K562 (cell line): Measurements from ENCODE around the gene LIX1. TPM values are rescaled to one million over a fixed set of nuclear protein-coding genes. Genes with fewer than 3 reads are reported as not detected.

Source experiments
- GATAD2B ChIP-seq: fragments of 450-650 bp; IDR thresholded peaks from 2 replicates; pipeline ENCODE4 v1.6.1; 2017; ENCODE audit warnings: mild to moderate bottlenecking, borderline replicate concordance
- MEIS2 ChIP-seq: fragments of 450-650 bp; IDR thresholded peaks from 2 replicates; pipeline ENCODE4 v1.6.1; 2014; ENCODE audit warnings: mild to moderate bottlenecking; ENCODE audit not compliant: partially characterized antibody
- MYBL2 ChIP-seq, 2 experiments: fragments of 450-650 bp in 1 of 2; sonication (generic) in 1 of 2; formaldehyde crosslinking in 1 of 2; IDR thresholded peaks; 2 replicates each; pipeline versions ENCODE4 v1.6.1 to v1.8.1; 2017 to 2022; ENCODE audit warnings: borderline replicate concordance in 1 of 2, inconsistent platforms in 1 of 2, low read depth in 1 of 2, mild to moderate bottlenecking in 1 of 2, missing genetic modification reagents in 1 of 2, moderate library complexity in 1 of 2
- RBM25 ChIP-seq: fragments of 200-400 bp; formaldehyde crosslinking; IDR thresholded peaks from 2 replicates; pipeline ENCODE4 v1.6.1; 2018; ENCODE audit warnings: low read length, low read depth, moderate library complexity; ENCODE audit not compliant: severe bottlenecking
- RFX5 ChIP-seq: IDR thresholded peaks from 2 replicates; pipeline ENCODE4 v1.6.1; 2011; ENCODE audit warnings: low read depth, mild to moderate bottlenecking, improper control_type of control experiment, low read length
- RHOXF2B ChIP-seq: fragments of 250-450 bp; sonication (Bioruptor Pico); conservative IDR thresholded peaks from 2 replicates; pipeline ENCODE4 v1.5.1; 2021
- TRIM28 ChIP-seq: fragments of 450-650 bp; IDR thresholded peaks from 2 replicates; pipeline ENCODE4 v1.6.1; 2017
- ZFX ChIP-seq: sonication (generic); formaldehyde crosslinking; IDR thresholded peaks from 2 replicates; pipeline ENCODE4 v1.8.0; 2022; ENCODE audit warnings: mild to moderate bottlenecking, missing genetic modification reagents, moderate library complexity
- ZNF184 ChIP-seq: sonication (generic); formaldehyde crosslinking; IDR thresholded peaks from 2 replicates; pipeline ENCODE4 v1.5.0; 2020; ENCODE audit warnings: missing genetic modification reagents
- ZNF23 ChIP-seq: fragments of 250-450 bp; sonication (Bioruptor Pico); IDR thresholded peaks from 2 replicates; pipeline ENCODE4 v1.4.0; 2020; ENCODE audit warnings: mild to moderate bottlenecking
- ZNF77 ChIP-seq: fragments of 250-450 bp; sonication (Bioruptor Pico); IDR thresholded peaks from 2 replicates; pipeline ENCODE4 v1.5.0; 2020
- polyA plus RNA-seq, 8 experiments: library from polyadenylated mRNA; depleted of rRNA in 4 of 8; stranded (reverse) in 5 of 8; unstranded in 3 of 8; fragments of >200 nt; fragmentation: Nextera tagmentation in 2 of 8; fragmentation: Illumina TruSeq in 1 of 8; extraction: Ambion mirVana in 2 of 8; extraction: Trizol in 1 of 8; gene quantifications; 2 replicates each; pipeline versions ENCODE4 v1.2.1 to v1.2.3, GENCODE V29; 2011 to 2014; ENCODE audit warnings: inconsistent platforms in 1 of 8, missing spikeins in 1 of 8
- total RNA-seq, 7 experiments: library from RNA; depleted of rRNA in 6 of 7; stranded (reverse); fragments of >200 nt in 6 of 7; fragmentation: Illumina TruSeq in 2 of 7; extraction: Trizol in 2 of 7; gene quantifications; 2 replicates each; pipeline versions ENCODE4 v1.2.1 to v1.2.3, GENCODE V29; 2011 to 2021; ENCODE audit warnings: low replicate concordance in 1 of 7
- TF ChIP-seq, protein P1 (sequence below): fragments of 250-450 bp; sonication (Bioruptor Pico); IDR thresholded peaks from 2 replicates; pipeline ENCODE4 v1.4.0; 2020
- TF ChIP-seq, protein P2 (sequence below): sonication (generic); formaldehyde crosslinking; IDR thresholded peaks from 2 replicates; pipeline ENCODE4 v1.8.0; 2022; ENCODE audit warnings: mild to moderate bottlenecking, missing genetic modification reagents
- TF ChIP-seq, protein P3 (sequence below): IDR thresholded peaks from 3 replicates; pipeline ENCODE4 v1.6.1; 2011; ENCODE audit warnings: borderline replicate concordance, mild to moderate bottlenecking, moderate library complexity; ENCODE audit not compliant: insufficient read length; ENCODE audit errors: extremely low read depth
- TF ChIP-seq, protein P4 (sequence below): fragments of 250-450 bp; sonication (Bioruptor Pico); IDR thresholded peaks from 2 replicates; pipeline ENCODE4 v1.4.0; 2020; ENCODE audit warnings: mild to moderate bottlenecking
- TF ChIP-seq, protein P5 (sequence below), 2 experiments: IDR thresholded peaks in 1 of 2; conservative IDR thresholded peaks in 1 of 2; 2 replicates each; pipeline ENCODE4 v1.6.1; 2016; ENCODE audit warnings: low read depth in 2 of 2, mild to moderate bottlenecking in 1 of 2, missing compliant biosample characterization in 1 of 2, missing genetic modification characterization in 1 of 2, moderate library complexity in 1 of 2
- TF ChIP-seq, protein P6 (sequence below): fragments of 450-650 bp; formaldehyde crosslinking; IDR thresholded peaks from 2 replicates; pipeline ENCODE4 v1.4.0; 2022; ENCODE audit warnings: missing genetic modification characterization

Gene LIX1
- total and polyA plus RNA-seq, 9 of the 15 experiments (the other 6 are each of a cell fraction or from before 2014, with no cell fraction given): 0.01 to 0.18 TPM; not detected in 7

DNA sequence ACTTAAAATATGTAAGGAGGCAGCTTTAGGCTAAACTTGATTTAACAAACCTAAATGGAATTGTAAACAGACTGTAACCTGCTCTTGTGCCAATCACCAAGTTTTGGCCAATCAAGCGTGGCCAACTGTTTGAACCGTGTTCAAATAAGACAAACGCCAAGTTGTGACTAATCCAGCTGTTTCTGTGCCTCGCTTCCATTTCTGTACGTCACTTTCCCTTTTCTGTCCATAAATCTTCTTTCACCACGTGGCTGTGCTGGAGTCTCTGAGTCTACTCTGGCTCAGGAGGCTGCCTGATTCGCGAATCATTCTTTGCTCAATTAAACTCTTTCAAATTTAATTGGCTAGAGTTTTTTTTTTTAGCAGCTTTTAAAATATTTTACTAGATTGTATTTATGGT is 71.3 kb downstream of the LIX1 start (continued):
- TF ChIP-seq, protein P1, sequence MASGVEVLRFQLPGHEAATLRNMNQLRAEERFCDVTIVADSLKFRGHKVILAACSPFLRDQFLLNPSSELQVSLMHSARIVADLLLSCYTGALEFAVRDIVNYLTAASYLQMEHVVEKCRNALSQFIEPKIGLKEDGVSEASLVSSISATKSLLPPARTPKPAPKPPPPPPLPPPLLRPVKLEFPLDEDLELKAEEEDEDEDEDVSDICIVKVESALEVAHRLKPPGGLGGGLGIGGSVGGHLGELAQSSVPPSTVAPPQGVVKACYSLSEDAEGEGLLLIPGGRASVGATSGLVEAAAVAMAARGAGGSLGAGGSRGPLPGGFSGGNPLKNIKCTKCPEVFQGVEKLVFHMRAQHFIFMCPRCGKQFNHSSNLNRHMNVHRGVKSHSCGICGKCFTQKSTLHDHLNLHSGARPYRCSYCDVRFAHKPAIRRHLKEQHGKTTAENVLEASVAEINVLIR: no peak
- TF ChIP-seq, protein P2, sequence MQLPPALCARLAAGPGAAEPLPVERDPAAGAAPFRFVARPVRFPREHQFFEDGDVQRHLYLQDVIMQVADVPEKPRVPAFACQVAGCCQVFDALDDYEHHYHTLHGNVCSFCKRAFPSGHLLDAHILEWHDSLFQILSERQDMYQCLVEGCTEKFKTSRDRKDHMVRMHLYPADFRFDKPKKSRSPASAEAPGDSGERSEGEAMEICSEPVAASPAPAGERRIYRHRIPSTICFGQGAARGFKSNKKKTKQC: no peak
- TF ChIP-seq, protein P3, sequence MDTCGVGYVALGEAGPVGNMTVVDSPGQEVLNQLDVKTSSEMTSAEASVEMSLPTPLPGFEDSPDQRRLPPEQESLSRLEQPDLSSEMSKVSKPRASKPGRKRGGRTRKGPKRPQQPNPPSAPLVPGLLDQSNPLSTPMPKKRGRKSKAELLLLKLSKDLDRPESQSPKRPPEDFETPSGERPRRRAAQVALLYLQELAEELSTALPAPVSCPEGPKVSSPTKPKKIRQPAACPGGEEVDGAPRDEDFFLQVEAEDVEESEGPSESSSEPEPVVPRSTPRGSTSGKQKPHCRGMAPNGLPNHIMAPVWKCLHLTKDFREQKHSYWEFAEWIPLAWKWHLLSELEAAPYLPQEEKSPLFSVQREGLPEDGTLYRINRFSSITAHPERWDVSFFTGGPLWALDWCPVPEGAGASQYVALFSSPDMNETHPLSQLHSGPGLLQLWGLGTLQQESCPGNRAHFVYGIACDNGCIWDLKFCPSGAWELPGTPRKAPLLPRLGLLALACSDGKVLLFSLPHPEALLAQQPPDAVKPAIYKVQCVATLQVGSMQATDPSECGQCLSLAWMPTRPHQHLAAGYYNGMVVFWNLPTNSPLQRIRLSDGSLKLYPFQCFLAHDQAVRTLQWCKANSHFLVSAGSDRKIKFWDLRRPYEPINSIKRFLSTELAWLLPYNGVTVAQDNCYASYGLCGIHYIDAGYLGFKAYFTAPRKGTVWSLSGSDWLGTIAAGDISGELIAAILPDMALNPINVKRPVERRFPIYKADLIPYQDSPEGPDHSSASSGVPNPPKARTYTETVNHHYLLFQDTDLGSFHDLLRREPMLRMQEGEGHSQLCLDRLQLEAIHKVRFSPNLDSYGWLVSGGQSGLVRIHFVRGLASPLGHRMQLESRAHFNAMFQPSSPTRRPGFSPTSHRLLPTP: no peak
- TF ChIP-seq ZNF77 (CRISPR knock-in tag) (no peak), ZNF184 (CRISPR knock-in tag) (no peak), MEIS2 (peak; percentile 83), TRIM28 (no peak), RHOXF2B (CRISPR knock-in tag) (no peak), MYBL2 (IDR thresholded peaks at IDR 0.05; ENCODE audit: low read depth) (peak; percentile 41), MYBL2 (CRISPR knock-in tag; IDR thresholded peaks at IDR 0.05; ENCODE audit: borderline replicate concordance) (no peak), RBM25 (no peak), RFX5 (no peak), ZNF23 (CRISPR knock-in tag) (no peak), GATAD2B (no peak), ZFX (CRISPR knock-in tag) (no peak)
- TF ChIP-seq, protein P4, sequence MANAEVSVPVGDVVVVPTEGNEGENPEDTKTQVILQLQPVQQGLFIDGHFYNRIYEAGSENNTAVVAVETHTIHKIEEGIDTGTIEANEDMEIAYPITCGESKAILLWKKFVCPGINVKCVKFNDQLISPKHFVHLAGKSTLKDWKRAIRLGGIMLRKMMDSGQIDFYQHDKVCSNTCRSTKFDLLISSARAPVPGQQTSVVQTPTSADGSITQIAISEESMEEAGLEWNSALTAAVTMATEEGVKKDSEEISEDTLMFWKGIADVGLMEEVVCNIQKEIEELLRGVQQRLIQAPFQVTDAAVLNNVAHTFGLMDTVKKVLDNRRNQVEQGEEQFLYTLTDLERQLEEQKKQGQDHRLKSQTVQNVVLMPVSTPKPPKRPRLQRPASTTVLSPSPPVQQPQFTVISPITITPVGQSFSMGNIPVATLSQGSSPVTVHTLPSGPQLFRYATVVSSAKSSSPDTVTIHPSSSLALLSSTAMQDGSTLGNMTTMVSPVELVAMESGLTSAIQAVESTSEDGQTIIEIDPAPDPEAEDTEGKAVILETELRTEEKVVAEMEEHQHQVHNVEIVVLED (CRISPR knock-in tag): no peak
- TF ChIP-seq, protein P5, sequence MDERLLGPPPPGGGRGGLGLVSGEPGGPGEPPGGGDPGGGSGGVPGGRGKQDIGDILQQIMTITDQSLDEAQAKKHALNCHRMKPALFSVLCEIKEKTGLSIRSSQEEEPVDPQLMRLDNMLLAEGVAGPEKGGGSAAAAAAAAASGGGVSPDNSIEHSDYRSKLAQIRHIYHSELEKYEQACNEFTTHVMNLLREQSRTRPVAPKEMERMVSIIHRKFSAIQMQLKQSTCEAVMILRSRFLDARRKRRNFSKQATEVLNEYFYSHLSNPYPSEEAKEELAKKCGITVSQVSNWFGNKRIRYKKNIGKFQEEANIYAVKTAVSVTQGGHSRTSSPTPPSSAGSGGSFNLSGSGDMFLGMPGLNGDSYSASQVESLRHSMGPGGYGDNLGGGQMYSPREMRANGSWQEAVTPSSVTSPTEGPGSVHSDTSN (CRISPR knock-in tag; IDR thresholded peaks at IDR 0.05; ENCODE audit: low read depth): no peak
- TF ChIP-seq, protein P5 (tag; conservative IDR thresholded peaks at IDR 0.05; ENCODE audit: low read depth): peak; percentile 79
- TF ChIP-seq, protein P6, sequence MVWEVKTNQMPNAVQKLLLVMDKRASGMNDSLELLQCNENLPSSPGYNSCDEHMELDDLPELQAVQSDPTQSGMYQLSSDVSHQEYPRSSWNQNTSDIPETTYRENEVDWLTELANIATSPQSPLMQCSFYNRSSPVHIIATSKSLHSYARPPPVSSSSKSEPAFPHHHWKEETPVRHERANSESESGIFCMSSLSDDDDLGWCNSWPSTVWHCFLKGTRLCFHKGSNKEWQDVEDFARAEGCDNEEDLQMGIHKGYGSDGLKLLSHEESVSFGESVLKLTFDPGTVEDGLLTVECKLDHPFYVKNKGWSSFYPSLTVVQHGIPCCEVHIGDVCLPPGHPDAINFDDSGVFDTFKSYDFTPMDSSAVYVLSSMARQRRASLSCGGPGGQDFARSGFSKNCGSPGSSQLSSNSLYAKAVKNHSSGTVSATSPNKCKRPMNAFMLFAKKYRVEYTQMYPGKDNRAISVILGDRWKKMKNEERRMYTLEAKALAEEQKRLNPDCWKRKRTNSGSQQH (CRISPR knock-in tag): no peak
